Activated naive CD4-positive, alpha-beta T cell (primary cell): ENCODE measurements around the gene DIAPH3.
"Not testable (repeated sequence)": the region's sequence is repeated elsewhere in the genome, so short reads cannot be mapped to it uniquely, and the experiment has no call there.

Experiments used
- DNase-seq, 4 experiments: peaks; one replicate each; lab custom pipeline; 2025; lab: John Stamatoyannopoulos, UW

Gene DIAPH3

DNA sequence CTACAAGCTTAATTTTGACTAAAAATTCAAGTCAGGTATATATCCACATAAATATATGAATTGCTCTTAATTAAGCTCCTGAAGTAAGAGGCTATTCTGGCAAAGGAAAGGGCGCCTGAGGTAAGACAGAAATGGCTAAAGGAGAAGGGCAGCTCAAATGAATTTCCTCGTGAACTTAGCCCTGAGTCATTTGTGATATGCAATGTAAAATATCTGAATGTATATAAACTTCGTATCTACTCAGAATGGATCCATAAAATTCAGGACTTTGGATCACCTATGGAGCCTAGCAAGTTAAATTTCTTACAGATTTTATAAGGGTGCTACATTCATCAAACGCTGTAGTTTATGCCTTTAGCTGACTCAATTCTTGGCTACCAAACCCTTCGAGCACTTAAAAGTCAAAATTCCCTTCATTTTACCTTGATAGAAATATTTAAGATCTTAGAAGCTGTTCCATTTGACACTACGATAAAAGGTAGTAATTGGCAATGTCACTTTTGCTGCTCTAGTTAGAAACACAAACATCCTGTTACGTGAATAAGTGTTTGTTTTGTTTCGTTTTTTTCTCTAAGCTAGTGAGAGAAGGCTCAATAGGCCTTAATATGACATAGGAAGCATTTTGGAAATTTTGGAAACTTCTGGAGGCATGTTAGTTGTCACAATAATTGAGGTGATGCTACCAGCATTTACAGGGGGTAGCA lies 69.2 kb downstream of the DIAPH3 start:
- no peak for DNase-seq

DNA sequence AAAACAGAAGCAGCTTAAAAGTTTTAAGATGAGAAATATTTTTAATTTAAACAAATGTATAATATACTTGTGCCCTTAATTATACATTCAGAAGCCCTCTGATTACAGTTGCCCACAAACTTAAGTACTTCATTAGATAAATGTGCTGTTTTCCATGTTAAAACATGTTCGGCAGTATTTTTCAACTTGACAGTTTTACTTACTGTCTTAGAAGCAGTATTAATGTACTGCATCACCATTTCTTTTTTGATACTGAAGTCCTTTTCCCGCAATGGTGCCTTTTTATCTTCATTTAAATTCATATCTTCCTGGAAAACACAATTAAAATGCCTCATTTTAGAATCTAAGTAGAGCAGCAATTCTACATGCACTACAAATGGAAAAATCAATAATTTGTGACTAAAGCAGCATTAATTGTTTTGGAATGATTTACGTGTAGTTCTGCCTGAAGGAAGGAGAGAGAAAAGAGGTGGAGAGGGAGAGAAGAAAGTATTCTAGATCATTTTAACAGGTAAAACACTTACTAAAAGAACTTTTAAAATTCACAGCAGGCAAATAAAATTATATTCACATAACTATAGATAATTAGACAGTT lies 70.2 kb downstream of the DIAPH3 start:
- no peak for DNase-seq

DNA sequence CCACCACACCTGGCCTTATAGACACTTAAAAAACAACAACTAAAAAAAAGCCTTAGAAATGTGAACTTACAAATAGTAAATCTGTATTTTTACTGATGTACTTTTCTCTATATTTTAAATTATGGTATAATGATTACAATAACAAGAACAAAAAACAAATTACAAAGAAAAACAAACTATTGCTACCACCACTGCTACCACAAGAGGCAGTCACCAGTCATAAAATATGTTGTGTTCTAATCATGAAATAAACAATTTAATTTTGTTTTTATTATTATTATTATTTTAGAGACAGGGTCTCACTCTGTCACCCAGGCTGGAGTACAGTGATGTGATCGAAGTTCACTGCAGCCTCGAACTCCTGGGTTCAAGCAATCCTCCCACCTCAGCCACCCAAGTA lies 72.2 kb downstream of the DIAPH3 start:
- DNase-seq: no peak

DNA sequence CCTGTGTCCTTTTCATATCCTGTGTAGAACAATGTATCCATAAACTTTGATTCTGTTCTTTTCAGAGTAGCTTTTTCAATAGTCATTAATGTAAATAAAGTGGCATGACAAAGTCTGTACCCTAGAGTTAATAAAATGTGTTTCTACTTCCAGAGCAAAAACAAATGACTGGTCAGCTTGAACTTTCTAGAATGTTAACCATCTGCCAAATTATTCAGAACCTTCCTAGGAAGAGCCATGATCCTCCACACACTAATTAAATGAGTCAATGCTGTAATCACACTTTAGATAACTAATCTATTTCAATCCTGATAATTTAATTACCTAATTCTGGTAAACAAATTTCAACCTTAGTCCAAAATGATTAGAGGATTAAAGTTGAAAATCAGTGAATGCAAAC lies 73.2 kb downstream of the DIAPH3 start:
- DNase-seq: no peak

DNA sequence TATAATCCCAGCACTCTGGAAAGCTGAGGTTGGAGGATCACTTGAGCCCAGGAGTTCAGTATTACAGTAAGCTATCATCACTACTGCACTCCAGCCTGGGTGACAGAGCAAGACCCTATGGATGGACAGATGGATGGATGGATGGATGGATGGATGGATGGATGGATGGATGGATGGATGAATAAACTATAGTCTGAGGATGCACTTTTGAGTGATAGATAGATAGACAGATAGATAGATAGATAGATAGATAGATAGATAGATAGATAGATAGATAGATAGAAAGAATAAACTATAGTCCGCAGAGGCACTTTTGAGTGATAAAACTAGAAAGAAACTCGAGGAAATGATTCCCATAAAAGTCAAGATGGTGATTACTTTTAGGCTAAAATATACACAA lies 79.9 kb downstream of the DIAPH3 start:
- not testable (repeated sequence) for DNase-seq

DNA sequence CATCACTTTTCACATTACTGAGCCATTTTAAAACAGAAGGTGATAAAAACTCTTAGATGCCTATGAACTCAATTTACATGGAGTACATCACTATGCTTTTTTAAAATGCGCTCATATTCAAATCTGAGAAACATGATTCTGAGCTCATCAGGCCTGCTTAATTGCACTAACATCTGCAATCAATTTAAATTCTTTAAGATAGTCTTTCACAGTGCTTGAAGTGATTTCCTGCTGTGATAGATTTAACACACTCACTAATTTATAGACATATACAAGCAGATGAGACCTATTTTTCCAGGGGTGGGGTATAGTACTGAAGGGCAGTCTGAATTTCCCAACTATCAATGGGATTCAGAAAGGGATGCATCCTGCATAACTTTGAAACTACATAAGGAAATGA lies 82.9 kb downstream of the DIAPH3 start:
- DNase-seq: no peak

DNA sequence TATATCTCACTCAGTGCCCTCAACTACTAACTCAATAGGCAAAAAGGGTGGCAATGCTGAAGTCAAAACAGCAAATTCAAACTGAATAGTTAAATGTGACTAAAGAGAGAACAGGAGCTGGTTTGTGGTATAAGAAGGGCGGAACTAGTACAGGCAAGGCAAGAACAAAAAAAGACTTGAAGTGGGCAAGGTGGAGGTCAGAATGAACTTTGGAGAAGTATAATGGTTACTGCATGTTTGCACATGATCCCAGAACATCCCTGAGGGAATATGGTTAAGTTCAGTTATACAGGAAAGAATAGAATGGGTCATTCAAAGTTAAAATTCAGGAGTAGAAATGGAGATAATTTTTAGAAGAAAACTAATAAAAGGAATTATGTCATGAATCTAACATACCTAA lies 85.5 kb downstream of the DIAPH3 start:
- no peak for DNase-seq

DNA sequence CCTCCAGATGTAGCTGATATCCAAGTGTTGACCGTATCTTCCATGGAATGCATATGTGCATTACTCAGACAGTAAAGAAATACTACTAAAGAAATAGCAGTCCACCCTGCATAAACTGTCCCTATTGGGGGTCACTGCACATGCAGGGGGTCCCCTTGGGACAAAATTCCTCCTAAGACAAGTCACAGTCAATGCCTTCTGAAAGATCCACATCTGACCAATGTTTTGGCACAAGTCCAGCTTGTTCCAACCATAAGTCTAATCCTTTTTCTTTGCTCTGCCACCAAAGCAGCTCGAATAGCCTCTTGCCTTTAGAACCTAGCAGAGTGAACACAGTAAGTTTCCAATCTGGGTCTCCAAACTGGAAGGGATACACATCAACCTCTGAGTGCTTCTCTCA lies 87.9 kb downstream of the DIAPH3 start:
- no peak for DNase-seq

DNA sequence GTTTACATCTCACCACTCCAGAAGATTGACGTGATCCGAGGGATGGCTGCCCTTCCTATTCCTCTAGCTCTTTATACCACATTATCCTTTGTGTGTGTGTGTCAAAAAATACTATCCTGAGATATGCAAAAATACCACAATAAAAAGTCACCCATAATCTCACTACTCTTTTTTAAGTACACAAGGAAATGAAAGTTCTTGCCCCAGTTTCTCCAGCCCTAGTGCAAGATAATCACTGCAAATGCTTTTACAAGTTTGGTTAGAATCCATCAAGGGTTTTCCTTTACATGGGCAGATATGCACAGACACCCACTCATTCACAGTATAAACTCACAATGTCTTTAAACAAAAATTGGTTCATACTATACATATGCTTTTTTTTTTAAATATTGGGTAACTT lies 89.3 kb downstream of the DIAPH3 start:
- DNase-seq: no peak

DNA sequence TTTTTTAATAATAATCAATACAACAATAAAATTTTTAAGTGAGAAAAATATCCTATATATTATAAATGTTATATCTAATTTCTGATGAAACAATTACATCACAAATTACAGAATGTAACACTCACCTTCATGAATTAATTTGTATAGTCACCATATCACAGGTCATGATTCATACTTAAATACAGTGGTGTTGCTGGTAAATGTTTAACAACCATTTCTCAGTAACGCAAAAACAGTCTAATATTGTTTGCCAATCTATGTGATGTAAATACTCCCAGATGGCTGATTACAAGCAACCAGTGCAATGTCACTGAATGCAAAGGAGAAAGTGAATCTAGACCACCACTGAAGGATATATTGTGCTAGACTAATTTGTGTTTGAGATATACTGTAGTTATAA lies 97.5 kb downstream of the DIAPH3 start:
- no peak for DNase-seq

DNA sequence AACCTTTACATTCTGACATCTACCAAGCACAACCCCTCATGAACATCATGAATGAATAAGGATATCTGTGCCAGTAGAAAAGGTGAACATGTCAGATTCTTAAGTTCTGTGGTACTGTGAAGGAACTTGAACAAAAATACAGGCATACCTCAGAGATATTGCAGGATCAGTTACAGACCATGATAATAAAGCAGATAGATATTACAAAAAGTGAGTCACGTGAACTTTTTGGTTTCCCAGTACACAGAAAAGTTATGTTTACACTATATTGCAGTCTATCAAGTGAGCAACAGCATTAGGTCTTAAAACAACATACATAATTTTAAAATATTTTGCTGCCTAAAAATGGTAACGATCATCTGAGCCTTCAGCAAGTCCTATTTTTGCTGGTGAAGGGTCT lies 101.2 kb downstream of the DIAPH3 start:
- no peak for DNase-seq

DNA sequence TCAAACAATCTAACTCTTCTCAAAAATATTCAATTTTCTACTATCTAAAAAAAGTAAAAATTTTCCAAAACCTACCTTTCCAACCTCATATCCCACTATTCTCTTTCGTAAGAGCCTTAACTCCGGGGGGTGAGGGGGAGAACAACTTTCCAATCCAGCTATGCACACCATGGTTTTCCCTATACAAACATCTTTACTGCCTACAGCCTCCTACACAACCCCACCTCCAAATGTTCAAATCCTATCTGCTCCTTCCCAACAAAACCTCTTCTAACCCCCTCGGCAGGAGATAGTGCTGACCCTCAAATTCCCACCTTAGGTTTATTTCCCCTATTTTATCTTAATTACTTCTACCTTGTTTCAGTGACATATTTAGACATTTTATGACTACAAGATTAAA lies 102.0 kb downstream of the DIAPH3 start:
- no peak for DNase-seq

DNA sequence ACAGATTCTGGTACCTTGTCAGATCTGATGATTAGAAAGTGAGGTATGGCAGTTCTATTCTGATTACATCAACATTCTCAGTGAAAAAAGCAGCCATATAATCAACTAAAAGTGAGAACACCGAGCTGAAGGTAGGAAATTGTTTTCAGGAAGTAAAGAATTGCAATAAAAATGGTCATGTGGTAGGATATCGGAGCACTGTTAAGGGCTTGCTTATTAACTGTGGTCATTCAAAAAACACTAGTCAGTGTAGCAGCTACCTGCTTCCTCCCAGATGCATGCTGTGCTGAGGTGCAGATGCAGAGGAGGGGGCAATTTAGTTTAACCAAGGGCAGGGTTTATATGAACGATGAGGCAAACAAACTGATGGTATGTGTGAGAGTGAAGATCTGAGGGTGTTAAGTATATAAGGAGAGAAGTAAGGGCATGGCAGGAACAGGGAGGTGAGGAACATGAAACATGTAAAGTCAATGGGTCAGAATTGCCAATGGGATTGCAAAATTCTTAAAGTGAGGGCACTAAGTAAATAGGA lies 111.9 kb downstream of the DIAPH3 start:
- no peak for DNase-seq

DNA sequence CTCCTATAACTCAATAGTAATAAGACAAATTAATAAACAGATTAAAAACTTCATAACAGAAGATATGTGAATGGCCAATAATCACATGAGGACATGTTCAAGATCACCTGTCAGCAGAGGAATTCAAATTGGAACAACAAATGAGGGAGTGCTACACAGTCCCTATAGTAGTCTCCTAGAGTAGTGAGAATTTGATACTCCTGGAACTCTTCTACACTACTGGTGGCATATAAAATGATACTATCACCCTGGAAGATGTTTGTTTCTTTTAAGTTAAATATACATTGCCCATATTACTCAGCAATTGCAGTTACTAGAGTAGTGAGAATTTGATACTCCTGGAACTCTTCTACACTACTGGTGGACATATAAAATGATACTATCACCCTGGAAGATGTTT lies 115.4 kb downstream of the DIAPH3 start:
- DNase-seq: not testable (repeated sequence)

DNA sequence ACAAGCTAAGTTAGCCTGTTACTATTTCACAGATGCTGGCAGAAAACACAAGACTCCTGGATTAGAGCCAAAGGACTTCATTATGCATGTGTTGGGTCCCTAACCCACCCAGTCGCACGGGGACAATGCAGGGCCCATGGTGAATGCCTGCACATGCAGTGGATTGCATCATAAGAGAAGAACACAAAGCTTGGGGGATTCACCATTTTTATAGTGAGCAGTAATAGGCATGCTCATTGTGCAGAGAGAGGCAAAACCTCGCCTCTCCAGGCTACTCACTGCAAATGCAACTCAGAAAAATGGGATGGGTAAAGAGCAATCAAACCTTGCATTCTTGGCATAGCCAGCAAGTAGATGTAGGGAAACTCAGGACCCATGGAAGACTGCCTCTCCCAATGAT lies 115.8 kb downstream of the DIAPH3 start:
- no peak for DNase-seq

DNA sequence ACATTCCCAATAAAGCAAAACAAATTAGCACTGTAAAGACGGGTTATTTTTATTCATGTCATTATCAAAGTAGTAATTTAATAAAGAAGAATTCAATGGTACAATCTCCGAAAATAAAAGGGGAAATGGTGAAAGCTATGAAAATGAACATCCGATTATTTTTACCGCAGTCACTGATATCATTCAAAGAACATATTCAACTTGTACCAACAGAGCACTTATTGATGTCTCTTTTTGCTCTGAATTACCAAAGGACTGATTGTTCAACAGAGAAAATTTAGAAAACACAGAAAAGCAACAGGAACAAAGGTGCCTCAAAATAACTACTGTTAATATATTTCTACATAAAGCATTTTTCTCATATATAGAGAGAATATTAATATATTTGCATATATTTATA lies 119.4 kb downstream of the DIAPH3 start:
- DNase-seq: no peak

DNA sequence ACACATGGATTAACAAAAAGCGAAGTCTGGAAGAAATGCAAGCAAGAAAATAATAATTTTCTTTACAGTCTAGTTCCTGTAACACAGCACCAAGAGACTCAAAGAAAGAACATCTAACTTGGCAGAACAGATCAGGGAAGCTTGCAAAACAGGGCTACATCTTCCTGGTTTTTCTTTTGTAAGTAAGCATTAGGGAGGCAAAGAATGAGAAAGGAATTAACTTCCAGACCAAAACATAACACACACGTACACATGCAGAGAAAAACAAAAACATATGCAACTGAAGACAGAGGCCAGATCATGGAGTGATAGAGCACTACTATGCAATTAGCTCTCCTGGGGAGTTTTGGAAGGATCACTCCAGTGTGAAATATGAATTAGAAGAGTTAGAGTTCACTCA lies 120.5 kb downstream of the DIAPH3 start:
- DNase-seq: no peak

DNA sequence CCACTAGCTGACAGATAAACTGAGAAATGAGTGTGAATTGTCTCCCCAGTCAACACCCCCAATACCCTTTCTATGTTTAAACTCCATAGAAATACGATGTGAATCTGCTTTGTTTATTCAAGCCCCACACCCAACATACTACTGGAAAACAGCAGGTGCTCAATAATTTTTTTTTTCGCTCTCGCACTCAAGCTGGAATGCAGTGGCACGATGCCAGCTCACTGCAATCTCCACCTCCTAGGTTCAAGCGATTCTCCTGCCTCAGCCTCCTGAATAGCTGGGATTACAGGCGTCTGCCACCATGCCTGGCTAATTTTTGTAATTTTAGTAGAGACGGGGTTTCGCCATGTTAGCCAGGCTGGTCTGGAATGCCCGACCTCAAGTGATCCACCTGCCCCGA lies 123.1 kb downstream of the DIAPH3 start:
- not testable (repeated sequence) for DNase-seq

DNA sequence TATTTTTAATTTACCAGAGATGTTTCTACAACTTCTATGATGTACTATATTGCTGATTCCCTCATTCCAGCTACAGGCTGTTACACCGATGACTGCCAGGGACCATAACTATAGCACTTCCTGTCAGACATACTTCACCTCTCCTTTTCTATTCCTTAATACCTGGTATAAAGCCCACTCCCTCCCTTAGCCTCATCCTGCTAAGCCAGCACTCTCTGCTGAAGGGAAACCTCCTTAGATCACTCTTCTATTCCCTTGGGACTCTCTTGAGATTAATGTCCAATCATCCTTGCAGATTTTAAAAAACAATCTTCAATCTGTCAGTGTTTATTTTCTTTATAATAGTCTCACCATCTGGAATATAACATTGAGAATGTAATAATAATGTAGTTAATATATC lies 127.9 kb downstream of the DIAPH3 start:
- DNase-seq: no peak

DNA sequence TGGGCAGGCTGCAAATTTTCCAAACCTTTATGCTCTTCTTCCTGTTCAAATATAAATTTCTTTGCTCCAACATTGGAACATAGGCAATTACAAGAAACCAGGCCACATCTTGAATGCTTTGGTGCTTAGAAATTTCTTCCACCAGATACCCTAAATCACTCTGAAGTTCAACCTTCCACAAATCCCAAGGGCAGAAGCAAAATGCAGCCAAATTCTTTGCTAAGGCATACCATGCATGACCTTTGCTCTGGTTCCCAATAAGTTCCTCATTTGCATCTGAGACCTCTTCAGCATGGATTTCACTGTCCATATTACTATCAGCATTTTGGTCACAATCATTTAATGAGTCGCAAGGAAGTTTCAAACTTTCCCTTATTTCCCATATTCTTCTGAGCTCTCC lies 130.9 kb downstream of the DIAPH3 start:
- no peak for DNase-seq

DNA sequence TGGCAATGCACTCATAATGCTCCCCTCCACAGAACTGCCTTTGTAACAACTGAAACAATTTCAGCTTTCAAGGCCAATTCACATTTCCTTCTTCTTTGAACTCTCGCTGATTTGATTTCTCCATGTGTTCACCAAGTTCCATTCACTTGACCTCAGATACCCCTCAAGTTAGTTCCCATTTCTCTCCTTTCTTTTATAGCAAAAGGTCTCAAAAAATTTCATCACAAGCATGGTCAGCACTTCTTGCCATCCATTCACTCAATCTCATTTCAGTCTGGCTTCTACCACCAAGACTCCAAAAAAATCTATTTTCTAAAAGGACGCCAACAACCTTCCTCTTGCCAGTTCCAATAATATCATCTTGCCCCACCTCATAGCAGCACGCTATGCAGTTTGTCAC lies 135.7 kb downstream of the DIAPH3 start:
- DNase-seq: no peak

DNA sequence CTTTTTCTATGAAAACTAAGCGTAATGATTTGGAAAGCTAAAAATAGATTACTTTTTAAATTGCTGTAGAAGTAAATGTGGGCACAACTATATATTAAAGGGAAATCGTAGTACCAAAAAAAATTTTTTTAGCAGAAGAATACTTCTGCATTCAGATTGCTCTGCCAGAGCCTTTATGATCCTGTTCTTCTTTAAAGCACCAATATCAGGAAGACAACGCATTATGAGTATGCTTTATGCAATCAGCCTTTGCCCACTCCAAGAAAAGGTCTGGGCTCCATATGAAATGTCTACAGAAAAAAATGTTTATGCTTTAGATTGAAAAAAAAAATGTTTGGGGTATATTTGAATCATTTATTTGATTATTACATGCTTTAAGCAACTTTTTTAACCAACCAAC lies 137.4 kb downstream of the DIAPH3 start:
- DNase-seq: no peak

DNA sequence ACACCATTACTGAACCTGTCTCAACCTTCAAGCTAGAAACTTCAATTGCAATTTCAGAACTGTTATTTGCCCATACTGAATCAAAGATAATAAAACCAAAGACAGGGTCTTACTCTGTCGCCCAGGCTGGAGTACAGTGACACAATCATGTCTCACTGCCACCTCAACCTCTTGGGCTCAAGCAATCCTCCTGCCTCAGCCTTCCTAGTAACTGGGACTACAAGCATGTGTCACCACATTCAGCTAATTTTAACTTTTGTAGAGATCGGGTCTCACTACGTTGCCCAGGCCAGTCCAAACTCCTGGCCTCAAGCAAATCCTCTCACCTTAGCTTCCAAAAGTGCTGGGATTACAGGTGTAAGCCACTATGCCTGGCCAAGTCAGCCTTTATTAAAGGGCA lies 143.4 kb downstream of the DIAPH3 start:
- DNase-seq: no peak
